SK-N-SH (cell line): ENCODE measurements around the gene TCF12. TPM values are rescaled to one million over a fixed set of nuclear protein-coding genes. Genes with fewer than 3 reads are reported as not detected.

Experiments used
- CTCF ChIA-PET: fragments of 300-600, 350-600 bp; formaldehyde crosslinking; extraction: SDS; loops from one replicate; lab custom pipeline; 2021; lab: Yijun Ruan, JAX
- POLR2A ChIA-PET: fragments of 350-600 bp; sonication (Branson Sonifier 250); formaldehyde crosslinking; extraction: SDS; loops from one replicate; lab custom pipeline; 2020; ENCODE audit warnings: antibody characterized with exemption, inconsistent platforms; lab: Yijun Ruan, JAX
- DNase-seq: peaks from one replicate; pipeline ENCODE4 v3.0.0; 2012
- H2AFZ ChIP-seq: fragments of 200-600 bp; sonication (generic); 2 replicates; pipeline ENCODE4 v1.8.1; 2016; ENCODE audit warnings: antibody characterized with exemption, mild to moderate bottlenecking, low read depth
- H3F3A ChIP-seq: fragments of 200-600 bp; sonication (generic); replicated peaks from 2 replicates; pipeline ENCODE3; 2016; ENCODE audit warnings: antibody characterized with exemption, mild to moderate bottlenecking; ENCODE audit not compliant: insufficient read depth
- H3K27ac ChIP-seq, 2 experiments: fragments of 200-500 bp in 1 of 2; fragments of 200-600 bp in 1 of 2; sonication (Bioruptor generic) in 1 of 2; sonication (generic), shearing (Covaris generic) in 1 of 2; 2 replicates each; pipeline versions ENCODE4 v1.5.1 to v1.6.1; 2014 to 2016; ENCODE audit warnings: low read depth in 2 of 2, inconsistent platforms in 1 of 2, low read length in 1 of 2, mild to moderate bottlenecking in 1 of 2, mixed read lengths in 1 of 2
- H3K27me3 ChIP-seq: fragments of 200-600 bp; sonication (generic), shearing (Covaris generic); 2 replicates; pipeline ENCODE4 v1.6.1; 2016; ENCODE audit warnings: mixed run types; ENCODE audit not compliant: insufficient read depth
- H3K36me3 ChIP-seq, 2 experiments: fragments of 200-500 bp in 1 of 2; fragments of 200-600 bp in 1 of 2; sonication (Bioruptor generic) in 1 of 2; sonication (generic) in 1 of 2; replicated peaks in 1 of 2; 2 replicates each; pipeline versions ENCODE3 to v1.5.1; 2014 to 2016; ENCODE audit warnings: low read length in 1 of 2, mild to moderate bottlenecking in 1 of 2; ENCODE audit not compliant: insufficient read depth in 2 of 2, control insufficient read depth in 1 of 2
- H3K4me1 ChIP-seq, 2 experiments: fragments of 200-500 bp in 1 of 2; fragments of 200-600 bp in 1 of 2; sonication (Bioruptor generic) in 1 of 2; sonication (generic), shearing (Covaris generic) in 1 of 2; 2 replicates each; pipeline versions ENCODE4 v1.5.1 to v1.6.1; 2014 to 2016; ENCODE audit warnings: low read depth in 1 of 2, low read length in 1 of 2, mixed run types in 1 of 2; ENCODE audit not compliant: insufficient read depth in 2 of 2, control insufficient read depth in 1 of 2
- H3K4me2 ChIP-seq: fragments of 200-600 bp; sonication (generic), shearing (Covaris generic); 2 replicates; pipeline ENCODE4 v1.6.1; 2017; ENCODE audit warnings: mixed run types
- H3K4me3 ChIP-seq, 2 experiments: fragments of 200-500 bp in 1 of 2; fragments of 200-600 bp in 1 of 2; sonication (Bioruptor generic) in 1 of 2; sonication (generic), shearing (Covaris generic) in 1 of 2; 2 replicates each; pipeline versions ENCODE4 v1.5.1 to v1.8.1; 2014 to 2016; ENCODE audit warnings: low read depth in 2 of 2, inconsistent platforms in 1 of 2, low read length in 1 of 2, mild to moderate bottlenecking in 1 of 2, mixed read lengths in 1 of 2, moderate library complexity in 1 of 2
- H3K79me2 ChIP-seq: fragments of 200-600 bp; sonication (generic); 2 replicates; pipeline ENCODE4 v1.8.1; 2017; ENCODE audit warnings: mild to moderate bottlenecking; ENCODE audit not compliant: insufficient read depth
- H3K9ac ChIP-seq: fragments of 200-600 bp; sonication (generic); 2 replicates; pipeline ENCODE4 v1.6.1; 2017; ENCODE audit warnings: mixed run types
- H3K9me2 ChIP-seq: fragments of 200-600 bp; sonication (generic); 2 replicates; pipeline ENCODE4 v1.6.1; 2017; ENCODE audit warnings: mixed run types
- H3K9me3 ChIP-seq: fragments of 200-600 bp; sonication (generic); 2 replicates; pipeline ENCODE4 v1.6.1; 2017; ENCODE audit warnings: mixed run types, mild to moderate bottlenecking, moderate library complexity
- H4K20me1 ChIP-seq: fragments of 200-600 bp; sonication (generic); 2 replicates; pipeline ENCODE4 v1.6.1; 2017; ENCODE audit warnings: mild to moderate bottlenecking, mixed run types; ENCODE audit not compliant: insufficient read depth
- CHD2 ChIP-seq: fragments of 150-350 bp; IDR thresholded peaks from 2 replicates; pipeline ENCODE4 v1.6.1; 2018; ENCODE audit warnings: low read length; ENCODE audit not compliant: partially characterized antibody
- CTCF ChIP-seq: fragments of 200-600 bp; sonication (generic); IDR thresholded peaks from 2 replicates; pipeline ENCODE4 v1.6.1; 2017; ENCODE audit warnings: antibody characterized with exemption, mild to moderate bottlenecking, moderate library complexity
- EP300 ChIP-seq, 2 experiments: IDR thresholded peaks; 2 replicates each; pipeline versions ENCODE4 v1.4.0 to v1.6.1; 2012; ENCODE audit warnings: borderline replicate concordance in 1 of 2, low read depth in 1 of 2, low read length in 1 of 2
- FOSL2 ChIP-seq: IDR thresholded peaks from 2 replicates; pipeline ENCODE4 v1.4.0; 2012; ENCODE audit warnings: low read depth, mild to moderate bottlenecking, moderate library complexity, borderline replicate concordance
- FOXJ3 ChIP-seq: sonication (generic); formaldehyde crosslinking; IDR thresholded peaks from 2 replicates; pipeline ENCODE4 v1.5.1; 2020; ENCODE audit warnings: mild to moderate bottlenecking, missing genetic modification reagents
- FOXM1 ChIP-seq: IDR thresholded peaks from 2 replicates; pipeline ENCODE4 v1.4.0; 2012; ENCODE audit warnings: low read depth, mild to moderate bottlenecking
- GABPA ChIP-seq: IDR thresholded peaks from 2 replicates; pipeline ENCODE4 v1.4.0; 2012; ENCODE audit warnings: low read depth, mild to moderate bottlenecking
- GATA2 ChIP-seq: sonication (generic); formaldehyde crosslinking; IDR thresholded peaks from 2 replicates; pipeline ENCODE4 v1.5.0; 2020; ENCODE audit warnings: mild to moderate bottlenecking, missing genetic modification reagents
- MEF2A ChIP-seq: IDR thresholded peaks from 2 replicates; pipeline ENCODE4 v1.4.0; 2012; ENCODE audit warnings: low read depth, borderline replicate concordance
- NRF1 ChIP-seq: IDR thresholded peaks from 2 replicates; pipeline ENCODE4 v1.6.1; 2012; ENCODE audit warnings: low read depth, mild to moderate bottlenecking, low read length
- POLR2AphosphoS5 ChIP-seq: IDR thresholded peaks from 2 replicates; pipeline ENCODE4 v1.6.1; 2012; ENCODE audit warnings: low read depth, low read length
- RCOR1 ChIP-seq: fragments of 150-350 bp; IDR thresholded peaks from 2 replicates; pipeline ENCODE4 v1.6.1; 2017; ENCODE audit warnings: antibody characterized with exemption, low read length
- RXRA ChIP-seq: IDR thresholded peaks from 2 replicates; pipeline ENCODE4 v1.4.0; 2012; ENCODE audit warnings: low read depth, mild to moderate bottlenecking, borderline replicate concordance
- SIN3A ChIP-seq: IDR thresholded peaks from 2 replicates; pipeline ENCODE4 v1.6.1; 2012; ENCODE audit warnings: low read depth, mild to moderate bottlenecking, low read length, moderate library complexity, borderline replicate concordance
- SMC3 ChIP-seq: IDR thresholded peaks from 2 replicates; pipeline ENCODE4 v1.6.1; 2012; ENCODE audit warnings: low read depth, low read length, improper control_type of control experiment
- TAF1 ChIP-seq: IDR thresholded peaks from 2 replicates; pipeline ENCODE4 v1.6.1; 2012; ENCODE audit warnings: low read depth, mild to moderate bottlenecking, low read length, moderate library complexity, borderline replicate concordance
- ZBTB33 ChIP-seq: IDR thresholded peaks from 2 replicates; pipeline ENCODE4 v1.4.0; 2012; ENCODE audit warnings: low read depth, borderline replicate concordance
- WGBS: methylation state at CpG from one replicate; pipeline ENCODE4 v1.1.6; 2017; ENCODE audit warnings: low lambda C conversion rate; 5-methylcytosine and 5-hydroxymethylcytosine counted together
- polyA plus RNA-seq, 3 experiments: library from polyadenylated mRNA; depleted of rRNA; stranded (reverse); fragments of >200 nt; gene quantifications; 2 replicates each; pipeline ENCODE4 v1.2.3, GENCODE V29; 2012
- TF ChIP-seq, protein P1 (sequence below): IDR thresholded peaks from 2 replicates; pipeline ENCODE4 v1.6.1; 2012; ENCODE audit warnings: mild to moderate bottlenecking, low read depth, low read length, moderate library complexity
- TF ChIP-seq, protein P2 (sequence below): IDR thresholded peaks from 2 replicates; pipeline ENCODE4; 2012

The TCF12 gene
- polyA plus RNA-seq, 1 of the 3 experiments (the other 2 are of a cell fraction) = 49.6 TPM

DNA sequence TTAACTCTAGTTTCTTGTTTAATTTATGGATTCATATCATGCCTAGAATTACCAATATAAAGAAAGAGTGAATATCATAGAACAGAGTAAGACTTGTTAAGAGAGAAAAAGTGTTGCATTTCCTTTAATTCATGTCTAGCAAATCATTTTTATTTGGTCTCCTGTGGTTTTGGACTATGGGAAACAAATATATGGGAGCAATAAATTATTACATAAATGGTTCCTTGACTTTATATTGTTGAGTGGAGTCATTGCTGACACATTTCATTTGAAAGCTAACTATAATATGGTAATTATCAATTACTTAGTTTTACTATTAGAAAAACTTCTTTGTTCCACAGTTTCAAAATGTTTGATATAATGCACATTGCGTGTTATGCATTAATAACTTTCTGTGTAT, 313.1 kb downstream of the TCF12 start:
- Histone ChIP-seq H3K79me2 (peaks cover 79% of the 10 kb centered on the region), H3K9me3 (no peaks in the 10 kb centered on the region), H3K27me3 (no peaks in the 10 kb centered on the region), H3F3A (peaks cover 19% of the 10 kb centered on the region)
- TF ChIP-seq RXRA (no peak), GATA2 (CRISPR knock-in tag) (no peak), FOXM1 (no peak), SMC3 (no peak), FOSL2 (no peak), POLR2AphosphoS5 (no peak), NRF1 (no peak), FOXJ3 (CRISPR knock-in tag) (no peak), CTCF (no peak), EP300 (IDR thresholded peaks at IDR 0.05; ENCODE audit: borderline replicate concordance in 1 of 2, low read depth in 1 of 2, low read length in 1 of 2) (no peak), GABPA (no peak), ZBTB33 (no peak), RCOR1 (no peak), CHD2 (no peak), TAF1 (no peak), SIN3A (no peak), MEF2A (no peak)
- TF ChIP-seq, protein P1, sequence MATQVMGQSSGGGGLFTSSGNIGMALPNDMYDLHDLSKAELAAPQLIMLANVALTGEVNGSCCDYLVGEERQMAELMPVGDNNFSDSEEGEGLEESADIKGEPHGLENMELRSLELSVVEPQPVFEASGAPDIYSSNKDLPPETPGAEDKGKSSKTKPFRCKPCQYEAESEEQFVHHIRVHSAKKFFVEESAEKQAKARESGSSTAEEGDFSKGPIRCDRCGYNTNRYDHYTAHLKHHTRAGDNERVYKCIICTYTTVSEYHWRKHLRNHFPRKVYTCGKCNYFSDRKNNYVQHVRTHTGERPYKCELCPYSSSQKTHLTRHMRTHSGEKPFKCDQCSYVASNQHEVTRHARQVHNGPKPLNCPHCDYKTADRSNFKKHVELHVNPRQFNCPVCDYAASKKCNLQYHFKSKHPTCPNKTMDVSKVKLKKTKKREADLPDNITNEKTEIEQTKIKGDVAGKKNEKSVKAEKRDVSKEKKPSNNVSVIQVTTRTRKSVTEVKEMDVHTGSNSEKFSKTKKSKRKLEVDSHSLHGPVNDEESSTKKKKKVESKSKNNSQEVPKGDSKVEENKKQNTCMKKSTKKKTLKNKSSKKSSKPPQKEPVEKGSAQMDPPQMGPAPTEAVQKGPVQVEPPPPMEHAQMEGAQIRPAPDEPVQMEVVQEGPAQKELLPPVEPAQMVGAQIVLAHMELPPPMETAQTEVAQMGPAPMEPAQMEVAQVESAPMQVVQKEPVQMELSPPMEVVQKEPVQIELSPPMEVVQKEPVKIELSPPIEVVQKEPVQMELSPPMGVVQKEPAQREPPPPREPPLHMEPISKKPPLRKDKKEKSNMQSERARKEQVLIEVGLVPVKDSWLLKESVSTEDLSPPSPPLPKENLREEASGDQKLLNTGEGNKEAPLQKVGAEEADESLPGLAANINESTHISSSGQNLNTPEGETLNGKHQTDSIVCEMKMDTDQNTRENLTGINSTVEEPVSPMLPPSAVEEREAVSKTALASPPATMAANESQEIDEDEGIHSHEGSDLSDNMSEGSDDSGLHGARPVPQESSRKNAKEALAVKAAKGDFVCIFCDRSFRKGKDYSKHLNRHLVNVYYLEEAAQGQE = no peak
- TF ChIP-seq, protein P2, sequence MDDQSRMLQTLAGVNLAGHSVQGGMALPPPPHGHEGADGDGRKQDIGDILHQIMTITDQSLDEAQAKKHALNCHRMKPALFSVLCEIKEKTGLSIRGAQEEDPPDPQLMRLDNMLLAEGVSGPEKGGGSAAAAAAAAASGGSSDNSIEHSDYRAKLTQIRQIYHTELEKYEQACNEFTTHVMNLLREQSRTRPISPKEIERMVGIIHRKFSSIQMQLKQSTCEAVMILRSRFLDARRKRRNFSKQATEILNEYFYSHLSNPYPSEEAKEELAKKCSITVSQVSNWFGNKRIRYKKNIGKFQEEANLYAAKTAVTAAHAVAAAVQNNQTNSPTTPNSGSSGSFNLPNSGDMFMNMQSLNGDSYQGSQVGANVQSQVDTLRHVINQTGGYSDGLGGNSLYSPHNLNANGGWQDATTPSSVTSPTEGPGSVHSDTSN = no peak
- TF ChIP-seq, all 33 proteins: peak for 0
- no peak overlapping the region for H3K4me3 ChIP-seq
- 97% methylated on average over 1 of the region's 1 CpG for WGBS
- POLR2A ChIA-PET = no interaction called here
- H3K4me2 ChIP-seq = no peak overlapping the region
- CTCF ChIA-PET = interaction anchor here (1.4 to 4.2 kb wide), 2 partner anchors 18 to 75 kb away, joined by 4 to 21 read pairs; no protein-coding TSS in a partner anchor
- peaks cover 41 to 57% of the 10 kb centered on the region in 2 experiments for H3K36me3 ChIP-seq
- H3K9ac ChIP-seq = no peak overlapping the region
- H2AFZ ChIP-seq = no peak overlapping the region
- peaks cover 46% of the 10 kb centered on the region for H4K20me1 ChIP-seq
- no peak for DNase-seq
- H3K27ac ChIP-seq = no peak overlapping the region
- no peaks in the 10 kb centered on the region for H3K9me2 ChIP-seq
- H3K4me1 ChIP-seq = peaks cover 40% of the 10 kb centered on the region in 2 experiments
